ENCODE data around the gene KCNA10. TPM values are rescaled to one million over a fixed set of nuclear protein-coding genes. Genes with fewer than 3 reads are reported as not detected.
"Not testable (repeated sequence)": the region's sequence is repeated elsewhere in the genome, so short reads cannot be mapped to it uniquely, and the experiment has no call there.

Gene KCNA10
- total RNA-seq, 1 donor from 2014 or later, result not detected

DNA sequence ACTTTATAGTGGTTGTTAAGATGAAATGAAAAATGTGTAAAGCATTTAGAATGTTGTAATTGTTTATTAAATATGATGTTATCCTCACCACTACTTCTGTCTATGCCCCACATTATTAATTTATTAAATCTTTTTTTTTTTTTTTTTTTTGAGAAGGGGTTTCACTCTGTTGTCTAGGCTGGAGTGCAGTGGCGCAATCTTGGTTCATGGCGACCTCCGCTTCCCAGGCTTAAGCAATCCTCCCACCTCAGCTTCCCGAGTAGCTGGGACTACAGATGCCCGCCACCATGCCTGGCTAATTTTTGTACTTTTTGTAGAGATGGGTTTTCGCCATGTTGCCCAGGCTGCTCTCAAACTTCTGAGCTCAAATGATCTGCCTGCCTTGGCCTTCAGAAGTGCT is 7.5 kb downstream of the KCNA10 start:
- Histone ChIP-seq H3K27me3 (ENCODE audit: control insufficient read depth, insufficient read depth, low read length) (no peaks in the 10 kb centered on the region), H3K4me3 (ENCODE audit: low read depth, low read length) (no peak overlapping the region), H3K36me3 (ENCODE audit: control insufficient read depth, insufficient read depth, low read length) (no peaks in the 10 kb centered on the region)
- DNase-seq (ENCODE audit: low read depth) (no peak), FAIRE-seq (no peak)
- TF ChIP-seq, protein P1, sequence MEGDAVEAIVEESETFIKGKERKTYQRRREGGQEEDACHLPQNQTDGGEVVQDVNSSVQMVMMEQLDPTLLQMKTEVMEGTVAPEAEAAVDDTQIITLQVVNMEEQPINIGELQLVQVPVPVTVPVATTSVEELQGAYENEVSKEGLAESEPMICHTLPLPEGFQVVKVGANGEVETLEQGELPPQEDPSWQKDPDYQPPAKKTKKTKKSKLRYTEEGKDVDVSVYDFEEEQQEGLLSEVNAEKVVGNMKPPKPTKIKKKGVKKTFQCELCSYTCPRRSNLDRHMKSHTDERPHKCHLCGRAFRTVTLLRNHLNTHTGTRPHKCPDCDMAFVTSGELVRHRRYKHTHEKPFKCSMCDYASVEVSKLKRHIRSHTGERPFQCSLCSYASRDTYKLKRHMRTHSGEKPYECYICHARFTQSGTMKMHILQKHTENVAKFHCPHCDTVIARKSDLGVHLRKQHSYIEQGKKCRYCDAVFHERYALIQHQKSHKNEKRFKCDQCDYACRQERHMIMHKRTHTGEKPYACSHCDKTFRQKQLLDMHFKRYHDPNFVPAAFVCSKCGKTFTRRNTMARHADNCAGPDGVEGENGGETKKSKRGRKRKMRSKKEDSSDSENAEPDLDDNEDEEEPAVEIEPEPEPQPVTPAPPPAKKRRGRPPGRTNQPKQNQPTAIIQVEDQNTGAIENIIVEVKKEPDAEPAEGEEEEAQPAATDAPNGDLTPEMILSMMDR (IDR thresholded peaks at IDR 0.05; ENCODE audit: insufficient read depth, low read length, severe bottlenecking), result no peak

DNA sequence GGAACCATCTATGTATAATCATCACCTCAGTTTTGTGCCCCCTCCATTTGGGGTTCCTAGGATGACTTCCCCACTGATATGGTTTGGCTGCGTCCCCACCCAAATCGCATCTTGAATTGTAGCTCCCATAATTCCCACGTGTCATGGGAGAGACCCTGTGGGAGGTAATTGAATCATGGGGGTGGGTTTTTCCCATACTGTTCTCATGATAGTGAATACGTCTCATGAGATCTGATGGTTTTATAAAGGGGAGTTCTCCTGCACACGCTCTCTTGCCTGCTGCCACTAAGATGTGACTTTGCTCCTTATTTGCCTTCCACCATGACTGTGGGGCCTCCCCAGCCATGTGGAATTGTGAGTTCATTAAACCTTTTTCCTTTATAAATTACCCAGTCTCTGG is 8.1 kb downstream of the KCNA10 start:
- not testable (repeated sequence) for DNase-seq (ENCODE audit: low read depth); H3K4me3 ChIP-seq (ENCODE audit: low read depth, low read length); H3K36me3 ChIP-seq (ENCODE audit: control insufficient read depth, insufficient read depth, low read length); H3K27me3 ChIP-seq (ENCODE audit: control insufficient read depth, insufficient read depth, low read length); FAIRE-seq

DNA sequence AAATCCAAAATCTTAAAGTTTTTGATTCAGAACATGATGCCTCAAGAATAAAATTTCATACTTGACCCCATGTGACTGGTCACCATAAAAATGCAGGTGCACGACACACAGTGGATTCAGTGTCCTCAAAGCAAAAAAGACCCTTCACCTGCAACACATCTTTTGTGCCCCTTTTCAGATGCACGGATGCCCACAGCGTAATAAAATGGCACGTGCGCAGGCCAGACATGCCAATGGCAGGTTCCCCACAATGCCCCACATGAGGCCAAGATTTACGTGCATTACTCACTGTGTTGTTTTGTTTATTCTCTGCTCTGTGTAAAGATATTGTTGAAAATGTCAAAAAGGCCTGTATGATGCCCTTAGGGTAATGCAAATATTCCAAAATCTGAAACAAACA is 9.3 kb downstream of the KCNA10 start:
- FAIRE-seq (no peak), DNase-seq (ENCODE audit: low read depth) (no peak)
- TF ChIP-seq, protein P1 (IDR thresholded peaks at IDR 0.05; ENCODE audit: insufficient read depth, low read length, severe bottlenecking), result no peak
- Histone ChIP-seq H3K36me3 (ENCODE audit: control insufficient read depth, insufficient read depth, low read length) (no peaks in the 10 kb centered on the region), H3K4me3 (ENCODE audit: low read depth, low read length) (no peak overlapping the region), H3K27me3 (ENCODE audit: control insufficient read depth, insufficient read depth, low read length) (no peaks in the 10 kb centered on the region)

DNA sequence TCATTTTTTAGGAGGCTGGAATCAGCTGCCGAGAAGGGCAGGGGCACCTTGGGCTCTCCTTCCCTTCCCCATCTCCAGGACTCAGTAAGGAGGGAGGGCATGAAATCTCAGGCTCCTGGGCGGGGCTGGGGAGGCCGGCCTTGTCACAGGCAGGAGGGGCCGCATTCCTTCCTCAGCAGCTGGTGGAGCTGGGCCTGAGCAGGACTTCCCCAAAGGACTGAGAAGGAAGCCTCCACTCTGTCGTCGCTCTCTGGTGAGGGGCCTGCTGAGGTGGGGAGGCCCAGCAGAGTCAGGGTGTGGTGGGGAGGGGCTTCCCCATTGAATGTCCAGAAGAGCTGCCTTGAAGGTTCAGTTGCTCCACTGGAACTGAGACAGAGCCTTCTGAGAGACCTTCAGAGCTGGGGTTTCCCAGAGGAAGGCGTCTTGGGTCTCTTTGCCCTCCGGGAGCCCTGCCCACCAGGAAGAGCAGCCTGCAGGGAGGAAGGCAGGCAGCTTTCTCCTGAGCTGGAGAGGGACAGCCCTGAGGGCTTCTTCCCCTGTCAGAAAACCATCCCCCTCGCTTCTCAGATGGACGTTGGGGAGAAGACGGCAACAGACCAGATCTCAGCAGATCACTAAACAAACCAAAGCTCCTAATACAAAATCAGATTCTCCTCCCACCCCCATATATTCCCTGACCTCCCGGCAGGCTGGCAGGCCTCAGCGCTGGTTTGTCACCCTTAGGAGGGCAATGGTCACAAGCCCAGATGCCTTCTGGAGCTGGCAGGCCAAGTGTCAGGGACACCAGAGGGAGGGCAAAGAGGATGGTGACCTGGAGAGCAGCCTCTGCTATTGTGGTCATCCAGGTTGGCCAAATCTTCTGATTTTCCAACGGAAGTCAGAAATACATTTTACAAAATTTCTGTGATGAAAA is 10.7 kb downstream of the KCNA10 start:
- no peak overlapping the region for H3K4me3 ChIP-seq (ENCODE audit: low read depth, low read length)
- H3K36me3 ChIP-seq (ENCODE audit: control insufficient read depth, insufficient read depth, low read length), result no peaks in the 10 kb centered on the region
- DNase-seq (ENCODE audit: low read depth), result peak; percentile 22
- FAIRE-seq, result no peak
- TF ChIP-seq, protein P1 (IDR thresholded peaks at IDR 0.05; ENCODE audit: insufficient read depth, low read length, severe bottlenecking), result no peak
- H3K27me3 ChIP-seq (ENCODE audit: control insufficient read depth, insufficient read depth, low read length), result no peaks in the 10 kb centered on the region

DNA sequence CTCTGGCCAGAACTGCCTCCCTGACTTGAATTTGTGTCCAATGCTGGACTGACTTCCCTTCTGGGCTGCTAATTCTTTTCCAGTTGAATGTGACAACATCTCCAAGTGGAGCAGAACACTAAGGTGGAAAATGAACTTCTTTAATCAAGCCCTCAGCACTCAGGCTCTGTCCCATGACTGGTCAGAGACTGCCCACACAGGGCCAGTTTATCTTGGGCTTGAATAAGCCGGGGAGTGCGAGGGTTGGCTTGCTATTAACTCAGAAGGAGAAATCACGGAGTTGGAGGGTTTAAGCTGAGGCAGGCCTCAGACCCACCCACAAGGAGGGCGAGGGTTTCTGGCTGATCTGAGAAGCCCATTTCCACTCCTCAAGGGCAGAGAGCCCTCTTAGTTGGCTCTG is 12.4 kb downstream of the KCNA10 start:
- DNase-seq (ENCODE audit: low read depth) (no peak), FAIRE-seq (no peak)
- TF ChIP-seq, protein P1 (IDR thresholded peaks at IDR 0.05; ENCODE audit: insufficient read depth, low read length, severe bottlenecking), result no peak
- H3K27me3 ChIP-seq (ENCODE audit: control insufficient read depth, insufficient read depth, low read length), result no peaks in the 10 kb centered on the region
- no peak overlapping the region for H3K4me3 ChIP-seq (ENCODE audit: low read depth, low read length)
- H3K36me3 ChIP-seq (ENCODE audit: control insufficient read depth, insufficient read depth, low read length), result no peaks in the 10 kb centered on the region

DNA sequence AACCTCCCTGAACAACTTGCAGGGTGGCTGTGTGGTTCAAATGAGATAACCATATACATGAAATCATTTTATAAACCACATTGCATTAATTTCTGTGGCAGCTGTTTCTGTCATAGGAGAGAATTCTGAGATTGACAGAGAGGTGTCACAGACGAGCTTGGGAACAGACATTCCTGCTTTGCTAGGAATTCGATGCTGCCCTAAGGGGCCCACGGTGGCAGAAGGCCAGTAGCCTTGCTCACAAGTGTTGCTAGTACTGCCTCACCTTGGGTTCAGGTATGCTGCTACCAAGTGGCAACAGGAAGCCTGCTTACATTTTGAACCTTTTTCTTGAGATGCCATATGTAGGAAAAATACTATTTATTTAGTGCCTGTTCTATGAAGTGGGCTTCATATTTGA is 13.4 kb downstream of the KCNA10 start:
- DNase-seq (ENCODE audit: low read depth) (no peak), FAIRE-seq (no peak)
- Histone ChIP-seq H3K36me3 (ENCODE audit: control insufficient read depth, insufficient read depth, low read length) (no peaks in the 10 kb centered on the region), H3K4me3 (ENCODE audit: low read depth, low read length) (no peak overlapping the region), H3K27me3 (ENCODE audit: control insufficient read depth, insufficient read depth, low read length) (no peaks in the 10 kb centered on the region)
- TF ChIP-seq, protein P1 (IDR thresholded peaks at IDR 0.05; ENCODE audit: insufficient read depth, low read length, severe bottlenecking), result no peak

Data from bronchial epithelial cell (primary cell).